HG02840 (cell line): ENCODE measurements around the gene TUBB2A.

Source experiments
- ATAC-seq: cut with Tn5 transposase; IDR thresholded peaks from one replicate; pipeline ENCODE4 v1.9.1; 2021; ENCODE audit warnings: mild to moderate bottlenecking, moderate library complexity, moderate number of reproducible peaks; ENCODE audit not compliant: unreplicated experiment, low FRiP score

Gene TUBB2A

DNA sequence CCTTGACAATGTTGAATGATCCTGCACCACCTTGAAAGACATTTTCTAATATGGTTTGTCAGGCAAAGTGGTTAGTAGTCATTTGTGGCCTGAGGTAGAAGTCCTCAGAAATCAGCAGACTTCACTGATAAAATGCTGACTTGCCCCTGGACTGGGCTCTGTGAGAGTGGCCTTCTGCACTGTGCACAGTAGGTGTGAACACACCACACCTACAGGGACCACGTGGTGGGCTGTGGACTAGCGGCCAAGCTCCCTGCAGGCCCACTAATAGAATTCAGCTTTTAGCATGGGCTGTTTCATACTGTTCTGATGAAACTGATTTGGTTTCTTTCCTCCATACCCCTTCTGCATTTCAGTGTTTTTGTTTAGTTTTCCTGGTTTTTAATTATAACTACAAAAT is 31.5 kb downstream of the TUBB2A start:
- no peak for ATAC-seq

DNA sequence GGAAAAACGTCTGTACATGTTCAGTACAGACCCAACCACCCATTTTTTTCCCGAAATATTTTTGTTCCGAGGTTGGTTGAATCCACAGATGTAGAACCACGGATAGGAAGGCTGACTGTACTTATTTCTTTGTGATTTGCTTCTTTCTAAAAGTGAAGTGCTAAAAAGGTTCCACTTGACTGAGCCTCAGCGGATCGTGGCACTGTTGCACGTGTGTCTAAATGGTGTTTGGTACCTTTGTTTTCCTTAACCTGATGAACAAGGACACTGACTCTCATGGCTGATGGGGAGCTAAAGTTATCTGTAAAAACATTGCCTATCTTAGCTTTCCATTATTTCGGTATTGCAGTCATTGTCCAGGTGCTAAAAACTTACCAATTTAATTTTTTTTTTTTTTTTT is 32.7 kb downstream of the TUBB2A start:
- ATAC-seq = no peak

DNA sequence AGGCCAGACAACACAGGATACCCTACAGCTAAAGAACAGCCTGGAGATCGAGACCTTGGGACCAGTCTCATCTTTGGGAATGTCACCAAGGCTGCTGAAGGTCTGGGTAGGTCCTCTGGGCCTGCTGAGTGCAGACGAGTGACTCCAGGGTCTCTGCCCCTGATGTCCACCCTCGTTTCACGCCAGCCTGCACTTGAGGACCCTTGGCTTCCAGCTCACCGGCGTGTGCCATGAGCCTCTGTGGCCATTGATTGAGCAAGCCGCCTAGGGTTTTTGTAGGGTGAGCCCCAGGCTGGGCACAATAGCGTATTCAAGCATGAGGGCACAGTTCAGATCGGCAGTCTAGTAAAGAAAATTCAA is 34.5 kb downstream of the TUBB2A start:
- ATAC-seq = no peak

DNA sequence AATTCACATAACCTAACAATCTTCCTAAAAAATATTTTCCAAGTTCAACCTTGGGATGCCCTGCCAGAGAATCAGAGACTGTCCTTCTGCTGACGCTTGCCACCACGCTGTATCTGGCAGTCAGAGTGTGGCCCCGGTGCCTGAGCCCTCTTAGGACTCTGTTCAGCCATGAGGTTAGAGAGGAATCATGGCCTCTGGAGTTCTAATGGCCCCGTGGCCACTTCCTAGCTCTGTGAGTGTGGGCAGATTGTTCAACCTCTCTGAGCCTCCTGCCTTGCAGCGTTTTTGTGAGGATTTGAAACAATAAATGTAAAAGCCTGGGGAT is 36.6 kb downstream of the TUBB2A start:
- ATAC-seq = no peak

DNA sequence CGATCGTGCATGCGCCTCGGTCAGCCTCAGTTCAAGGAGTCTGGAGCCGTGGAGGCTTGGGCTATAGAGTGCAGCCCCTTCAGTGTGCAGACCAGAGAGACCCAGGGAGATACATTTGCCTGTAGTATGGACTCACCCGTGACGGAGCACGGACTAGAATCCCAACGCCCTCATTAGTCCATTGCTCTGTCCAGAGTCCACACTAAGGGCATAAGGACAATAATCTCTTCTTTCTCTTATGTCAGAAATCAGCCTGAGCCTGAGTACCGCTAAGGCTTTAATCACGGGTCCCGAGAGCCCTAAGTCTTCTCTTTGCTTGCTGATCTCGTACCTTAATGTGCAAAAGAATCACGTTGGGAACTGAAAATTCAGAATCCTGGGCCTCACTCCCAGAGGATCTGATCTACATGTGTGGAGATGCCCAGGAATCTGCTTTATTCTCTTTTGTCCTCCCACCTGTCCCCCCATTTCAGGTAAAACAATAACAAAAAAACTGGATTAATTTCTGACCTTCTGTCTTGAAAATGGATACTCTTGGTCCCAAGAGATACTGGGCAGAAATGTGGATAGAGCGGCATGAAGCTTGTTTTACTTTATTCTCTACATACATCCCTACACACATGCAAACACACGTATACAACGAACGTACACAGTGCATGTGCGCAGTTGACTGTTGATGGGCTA is 38.2 kb downstream of the TUBB2A start:
- ATAC-seq = peak; percentile 25

DNA sequence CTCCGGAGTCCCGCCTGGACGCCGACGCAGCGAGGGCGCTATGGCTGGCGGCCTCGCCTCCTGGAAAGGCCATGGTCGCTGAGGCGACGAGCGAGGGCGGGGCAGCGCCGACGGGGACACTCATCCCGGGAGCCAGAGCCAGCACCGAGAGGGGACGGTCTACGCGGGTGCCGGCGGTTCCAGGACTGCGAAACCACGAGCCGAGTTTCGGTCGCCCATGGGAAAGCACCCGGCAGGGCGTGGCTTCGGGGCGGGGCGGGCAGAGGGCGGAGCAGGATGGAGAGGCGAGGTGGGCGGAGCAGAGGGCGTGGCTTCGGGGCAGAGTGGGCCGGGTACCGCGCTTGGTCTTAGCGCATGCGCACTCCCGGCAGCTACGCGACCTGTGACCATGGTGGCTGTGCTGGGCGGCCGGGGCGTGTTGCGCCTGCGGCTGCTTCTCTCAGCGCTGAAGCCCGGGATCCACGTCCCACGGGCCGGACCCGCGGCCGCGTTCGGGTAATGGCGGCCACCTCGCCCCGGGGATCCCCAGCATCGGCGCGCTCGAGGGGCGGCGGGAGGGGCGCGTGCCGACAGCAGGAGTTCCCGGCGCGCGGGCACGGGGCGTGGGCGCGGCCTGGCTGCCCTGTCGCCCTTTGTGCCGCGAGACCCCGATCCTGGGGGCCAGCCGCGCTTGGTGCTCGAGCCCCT is 38.8 kb downstream of the TUBB2A start, which contains the start of gene BPHL:
Gene BPHL (plus strand): TSS at position 359 of the 687 bp plus-strand sequence. CDS start 30 bp downstream, at position 389.
- ATAC-seq = peak; percentile 92

DNA sequence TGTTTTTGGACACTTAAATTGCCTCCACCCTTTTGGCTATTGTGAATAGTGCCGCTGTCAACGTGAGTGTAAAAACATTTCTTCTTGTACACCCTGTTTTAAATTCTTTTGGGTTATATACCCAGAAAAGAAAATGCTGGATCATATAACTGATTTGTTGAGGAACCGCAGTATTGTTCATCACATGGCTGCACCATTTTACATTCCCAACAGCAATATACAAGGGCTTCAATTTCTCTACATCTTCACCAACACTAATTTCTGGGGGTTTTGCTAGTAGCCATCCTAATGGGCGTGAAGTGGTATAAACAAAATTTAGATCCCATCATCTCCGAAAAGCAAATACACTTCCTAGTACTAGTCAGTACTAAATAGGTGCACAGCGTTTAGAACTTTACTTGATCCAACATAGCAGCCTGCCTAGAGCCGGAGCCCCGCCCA is 39.4 kb downstream of the TUBB2A start:
- ATAC-seq = no peak

DNA sequence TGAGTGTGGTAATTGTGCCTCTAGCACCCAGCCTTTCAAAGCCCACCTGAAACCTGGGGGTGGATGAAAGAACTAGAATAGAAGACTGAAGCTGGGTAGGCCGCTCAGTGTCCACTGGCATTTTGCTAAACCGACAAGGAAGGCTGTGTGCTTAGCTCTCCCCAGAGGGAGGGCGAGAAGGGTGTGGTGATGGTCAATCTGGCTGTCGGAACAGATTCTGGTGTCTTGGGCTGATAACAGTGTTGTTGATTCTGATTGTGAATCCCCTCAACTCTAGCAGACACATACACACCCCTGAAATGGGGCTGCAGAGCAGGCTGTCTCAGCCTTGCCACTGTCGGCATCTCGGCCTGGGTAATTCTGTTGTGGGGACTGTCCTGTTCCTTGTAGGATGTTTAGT is 43.0 kb downstream of the TUBB2A start:
- ATAC-seq = no peak

DNA sequence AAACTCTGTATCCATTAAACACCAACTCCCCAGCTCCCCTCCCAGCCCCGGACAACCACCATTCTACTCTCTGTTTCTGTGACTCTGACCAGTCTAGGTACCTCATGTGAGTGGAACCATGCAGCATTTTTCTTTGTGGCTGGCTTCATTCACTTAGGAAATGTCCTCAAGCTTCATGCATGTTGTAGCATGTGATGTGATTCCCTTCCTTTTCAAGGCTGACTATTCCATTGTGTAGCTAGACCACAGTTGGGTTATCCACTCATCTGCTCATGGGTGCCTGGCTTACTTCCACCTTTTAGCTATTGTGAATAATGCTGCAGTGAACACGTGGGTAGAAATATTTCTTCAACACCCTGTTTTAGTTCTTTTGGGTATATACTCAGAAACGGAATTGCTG is 47.6 kb downstream of the TUBB2A start:
- no peak for ATAC-seq

DNA sequence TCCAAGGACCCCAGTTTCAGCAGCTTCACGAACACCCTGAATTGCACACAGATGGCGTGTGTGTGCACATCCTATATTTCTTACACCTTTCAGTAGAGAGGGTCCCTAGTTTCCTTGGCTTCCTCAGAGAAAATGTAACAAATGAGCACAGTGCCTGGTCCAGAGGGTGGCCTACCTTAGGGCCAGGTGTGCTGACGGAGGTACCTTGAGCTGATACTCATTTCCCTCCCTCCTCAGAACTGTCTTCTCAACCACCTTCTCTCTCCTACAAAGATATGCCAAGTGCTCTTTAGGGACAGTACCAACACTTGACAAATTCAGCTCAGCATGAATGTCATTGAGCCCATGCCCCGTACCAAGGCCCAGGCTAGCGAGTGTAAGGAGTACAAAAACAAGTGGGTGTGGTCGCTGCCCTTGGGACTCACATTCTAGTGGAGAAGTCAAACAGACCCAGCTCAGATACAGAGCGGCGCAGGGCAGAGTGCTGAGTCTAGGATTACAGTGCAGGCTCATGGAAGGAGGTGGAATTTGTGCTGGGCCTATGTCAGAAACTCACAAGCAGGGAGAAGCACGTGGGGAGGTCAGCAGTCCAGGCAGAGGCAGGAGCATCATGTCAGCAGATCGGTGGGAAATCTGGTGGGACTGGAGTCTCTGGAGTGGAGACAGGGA is 48.5 kb downstream of the TUBB2A start:
- ATAC-seq = no peak
